ENCODE data around the gene SCN2A. TPM values are rescaled to one million over a fixed set of nuclear protein-coding genes. Genes with fewer than 3 reads are reported as not detected.

SCN2A gene
- total RNA-seq, 2 experiments from 2014 or later, result not detected

- ChIA-PET CTCF (no interaction called here), POLR2A (no interaction called here)
- H3K27me3 ChIP-seq (ENCODE audit: control insufficient read depth in 1 of 2, insufficient read depth in 2 of 2, low read length in 2 of 2), result no peaks in the 10 kb centered on the region
- no peak overlapping the region for H3K4me3 ChIP-seq (ENCODE audit: low read length)
- H3K4me1 ChIP-seq (ENCODE audit: insufficient read depth, low read length), result no peaks in the 10 kb centered on the region
- no peaks in the 10 kb centered on the region for H3K36me3 ChIP-seq (ENCODE audit: insufficient read depth, low read length)
- DNase-seq, result no peak
- no peak for ATAC-seq (ENCODE audit: poor library complexity)
- H3K4me1 Mint-ChIP-seq (ENCODE audit: low read depth), result peaks cover 12% of the 10 kb centered on the region
- H3K4me3 Mint-ChIP-seq, result no peak overlapping the region
- H3K27ac Mint-ChIP-seq, result no peak overlapping the region
- no peaks in the 10 kb centered on the region for H3K36me3 Mint-ChIP-seq (ENCODE audit: low read depth)
- H3K27me3 Mint-ChIP-seq, result no peaks in the 10 kb centered on the region
- H3K9me3 ChIP-seq (ENCODE audit: control insufficient read depth in 1 of 2, insufficient read depth in 1 of 2, low read length in 2 of 2), result no peaks in the 10 kb centered on the region
- no peak overlapping the region for H3K27ac ChIP-seq (ENCODE audit: low read depth in 1 of 2, low read length in 2 of 2)
- intact Hi-C loops (cut with DNase I, micrococcal nuclease), result no loop called here
- H3K9me3 Mint-ChIP-seq, result no peaks in the 10 kb centered on the region
- TF ChIP-seq CTCF (IDR thresholded peaks at IDR 0.05), result no peak
Observed at GRCh38 chr2:165435611-165436010, 196.4 kb downstream of the SCN2A start.

GRCh38 chr2:165436559-165436958, 197.3 kb downstream of the SCN2A start:
- no peak for TF ChIP-seq CTCF (IDR thresholded peaks at IDR 0.05)
- H3K27me3 Mint-ChIP-seq, result no peaks in the 10 kb centered on the region
- H3K36me3 ChIP-seq (ENCODE audit: insufficient read depth, low read length), result no peaks in the 10 kb centered on the region
- no peaks in the 10 kb centered on the region for H3K9me3 Mint-ChIP-seq
- H3K4me1 ChIP-seq (ENCODE audit: insufficient read depth, low read length), result no peaks in the 10 kb centered on the region
- ATAC-seq (ENCODE audit: poor library complexity) (no peak), DNase-seq (no peak)
- no peak overlapping the region for H3K4me3 ChIP-seq (ENCODE audit: low read length)
- H3K36me3 Mint-ChIP-seq (ENCODE audit: low read depth), result no peaks in the 10 kb centered on the region
- peaks cover 12% of the 10 kb centered on the region for H3K4me1 Mint-ChIP-seq (ENCODE audit: low read depth)
- POLR2A ChIA-PET, result interaction anchor here (0.8 kb wide), 1 partner anchor 595 kb away, joined by 3 read pairs; the partner anchor contains the start of gene COBLL1
- H3K9me3 ChIP-seq (ENCODE audit: control insufficient read depth in 1 of 2, insufficient read depth in 1 of 2, low read length in 2 of 2), result no peaks in the 10 kb centered on the region
- H3K27ac Mint-ChIP-seq, result no peak overlapping the region
- intact Hi-C loops (cut with DNase I, micrococcal nuclease), result no loop called here
- CTCF ChIA-PET, result no interaction called here
- H3K27me3 ChIP-seq (ENCODE audit: control insufficient read depth in 1 of 2, insufficient read depth in 2 of 2, low read length in 2 of 2), result no peaks in the 10 kb centered on the region
- no peak overlapping the region for H3K27ac ChIP-seq (ENCODE audit: low read depth in 1 of 2, low read length in 2 of 2)
- H3K4me3 Mint-ChIP-seq, result no peak overlapping the region

GRCh38 chr2:165440367-165440766, 201.2 kb downstream of the SCN2A start:
- ATAC-seq (ENCODE audit: poor library complexity), result peak; percentile 24
- peak in 3 of 14 experiments; percentile 6 to 15 (median 15) for DNase-seq
- no peaks in the 10 kb centered on the region for H3K9me3 ChIP-seq (ENCODE audit: control insufficient read depth in 1 of 2, insufficient read depth in 1 of 2, low read length in 2 of 2)
- peaks cover 35% of the 10 kb centered on the region for H3K4me1 Mint-ChIP-seq (ENCODE audit: low read depth)
- H3K36me3 Mint-ChIP-seq (ENCODE audit: low read depth), result no peaks in the 10 kb centered on the region
- peaks cover 2% of the 10 kb centered on the region for H3K4me1 ChIP-seq (ENCODE audit: insufficient read depth, low read length)
- no peaks in the 10 kb centered on the region for H3K27me3 ChIP-seq (ENCODE audit: control insufficient read depth in 1 of 2, insufficient read depth in 2 of 2, low read length in 2 of 2)
- intact Hi-C loops (cut with DNase I, micrococcal nuclease), result no loop called here
- no peaks in the 10 kb centered on the region for H3K27me3 Mint-ChIP-seq
- POLR2A ChIA-PET, result interaction anchor here (1.3 kb wide), 1 partner anchor 10 kb away, joined by 4 read pairs; no protein-coding TSS in a partner anchor
- peak overlapping the region; percentile 7 for H3K27ac Mint-ChIP-seq
- H3K27ac ChIP-seq (ENCODE audit: low read depth in 1 of 2, low read length in 2 of 2), result no peak overlapping the region
- no peak for TF ChIP-seq CTCF (IDR thresholded peaks at IDR 0.05)
- H3K9me3 Mint-ChIP-seq, result no peaks in the 10 kb centered on the region
- H3K4me3 ChIP-seq (ENCODE audit: low read length), result no peak overlapping the region
- no peak overlapping the region for H3K4me3 Mint-ChIP-seq
- CTCF ChIA-PET, result interaction anchor here (1.2 kb wide), 1 partner anchor 15 kb away, joined by 3 read pairs; no protein-coding TSS in a partner anchor
- no peaks in the 10 kb centered on the region for H3K36me3 ChIP-seq (ENCODE audit: insufficient read depth, low read length)

Other genes starting within 250 kb of the SCN2A start
- not detected for gene SCN3A, start 35.4 kb upstream of the SCN2A start, total RNA-seq
- not detected for gene CSRNP3, start 230.3 kb downstream of the SCN2A start, total RNA-seq

Measured in CD4-positive, alpha-beta T cell (primary cell).